ENCODE data around the gene TPRG1L.

DNA sequence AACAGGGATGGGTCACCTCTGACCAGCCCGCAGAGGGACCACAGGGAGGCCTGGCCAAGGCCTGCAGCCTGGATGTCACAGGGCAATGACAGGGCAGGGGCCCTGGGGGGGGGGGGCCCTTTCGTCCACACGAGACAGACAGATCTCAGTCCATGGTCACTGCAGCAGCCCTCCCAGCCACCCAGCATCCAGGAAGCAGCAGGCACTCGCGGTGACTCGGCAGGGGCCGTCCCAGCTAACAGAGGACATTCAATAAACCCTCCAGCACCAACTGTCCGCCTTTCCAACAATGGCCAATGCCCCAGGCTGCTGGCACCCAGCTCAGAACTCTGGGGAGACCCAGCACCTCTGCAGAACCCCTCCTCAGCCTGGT lies 46.4 kb upstream of the TPRG1L start:
- TF ChIP-seq, protein P1, sequence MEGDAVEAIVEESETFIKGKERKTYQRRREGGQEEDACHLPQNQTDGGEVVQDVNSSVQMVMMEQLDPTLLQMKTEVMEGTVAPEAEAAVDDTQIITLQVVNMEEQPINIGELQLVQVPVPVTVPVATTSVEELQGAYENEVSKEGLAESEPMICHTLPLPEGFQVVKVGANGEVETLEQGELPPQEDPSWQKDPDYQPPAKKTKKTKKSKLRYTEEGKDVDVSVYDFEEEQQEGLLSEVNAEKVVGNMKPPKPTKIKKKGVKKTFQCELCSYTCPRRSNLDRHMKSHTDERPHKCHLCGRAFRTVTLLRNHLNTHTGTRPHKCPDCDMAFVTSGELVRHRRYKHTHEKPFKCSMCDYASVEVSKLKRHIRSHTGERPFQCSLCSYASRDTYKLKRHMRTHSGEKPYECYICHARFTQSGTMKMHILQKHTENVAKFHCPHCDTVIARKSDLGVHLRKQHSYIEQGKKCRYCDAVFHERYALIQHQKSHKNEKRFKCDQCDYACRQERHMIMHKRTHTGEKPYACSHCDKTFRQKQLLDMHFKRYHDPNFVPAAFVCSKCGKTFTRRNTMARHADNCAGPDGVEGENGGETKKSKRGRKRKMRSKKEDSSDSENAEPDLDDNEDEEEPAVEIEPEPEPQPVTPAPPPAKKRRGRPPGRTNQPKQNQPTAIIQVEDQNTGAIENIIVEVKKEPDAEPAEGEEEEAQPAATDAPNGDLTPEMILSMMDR (IDR thresholded peaks at IDR 0.05 in 2 of 3, conservative IDR thresholded peaks at IDR 0.05 in 1 of 3; ENCODE audit: control insufficient read depth in 2 of 3, extremely low read depth in 1 of 3, insufficient read depth in 1 of 3, low read depth in 3 of 3, low read length in 3 of 3) = no peak
- no peak for TF ChIP-seq SMC3 (IDR thresholded peaks at IDR 0.05; ENCODE audit: borderline replicate concordance, low read length)
- TF ChIP-seq EZH2 (IDR thresholded peaks at IDR 0.05; ENCODE audit: borderline replicate concordance, control insufficient read depth, low read depth, low read length) = no peak
- TF ChIP-seq POLR2AphosphoS2 (IDR thresholded peaks at IDR 0.05; ENCODE audit: low read depth, low read length) = no peak
- TF ChIP-seq TARDBP (IDR thresholded peaks at IDR 0.05; ENCODE audit: borderline replicate concordance) = no peak

All from GM12878 (cell line).